Caco-2 (cell line): ENCODE data around the gene TMX3. TPM values are rescaled to one million over a fixed set of nuclear protein-coding genes. Genes with fewer than 3 reads are reported as not detected.

ENCODE experiments used
- BruUV-seq: library from RNA; stranded (reverse); fragments of 400-500 nt; replicated peaks from 2 replicates; lab custom pipeline; 2021; lab: Mats Ljungman, UMichigan
- CTCF ChIA-PET: fragments of 300-600 bp; sonication (Branson Sonifier 250); formaldehyde crosslinking; loops from one replicate; lab custom pipeline; 2022; ENCODE audit warnings: antibody characterized with exemption; lab: Charles Lee
- POLR2A ChIA-PET: fragments of 300-600 bp; sonication (Branson Sonifier 250); formaldehyde crosslinking; loops from one replicate; lab custom pipeline; 2022; ENCODE audit warnings: antibody characterized with exemption; lab: Charles Lee
- DNase-seq, 2 experiments: peaks; one replicate each; pipeline versions ENCODE4 v3.0.0 to v3.0.0-alpha.2; 2020 to 2022
- H3K27me3 ChIP-seq: replicated peaks from 2 replicates; pipeline ENCODE4 v1.6.0; 2011; ENCODE audit warnings: low read length; ENCODE audit not compliant: control insufficient read depth, insufficient read depth
- H3K36me3 ChIP-seq: 2 replicates; pipeline ENCODE4 v1.5.1; 2011; ENCODE audit warnings: low read length; ENCODE audit not compliant: control insufficient read depth, insufficient read depth
- H3K4me1 ChIP-seq: fragments of 250-450 bp; sonication (Bioruptor Pico); 2 replicates; pipeline ENCODE4 v1.5.1; 2020; ENCODE audit warnings: mild to moderate bottlenecking
- H3K4me3 ChIP-seq: 2 replicates; pipeline ENCODE4 v1.5.1; 2011; ENCODE audit warnings: low read depth, mild to moderate bottlenecking, control low read depth, low read length
- H3K9me3 ChIP-seq: fragments of 250-450 bp; sonication (Bioruptor Pico); 2 replicates; pipeline ENCODE4 v1.5.1; 2020; ENCODE audit warnings: mild to moderate bottlenecking, moderate library complexity
- H3K27ac Mint-ChIP-seq: one replicate; pipeline ENCODE4 v1.8.0; 2022; ENCODE audit warnings: mixed read lengths; ENCODE audit not compliant: unreplicated experiment
- H3K27me3 Mint-ChIP-seq: one replicate; pipeline ENCODE4 v1.8.0; 2022; ENCODE audit warnings: mixed read lengths; ENCODE audit not compliant: insufficient read depth, unreplicated experiment
- H3K36me3 Mint-ChIP-seq: one replicate; pipeline ENCODE4 v1.8.0; 2022; ENCODE audit warnings: mild to moderate bottlenecking, mixed read lengths; ENCODE audit not compliant: insufficient read depth, unreplicated experiment
- H3K4me1 Mint-ChIP-seq: one replicate; pipeline ENCODE4 v1.8.0; 2022; ENCODE audit warnings: low read depth, mixed read lengths; ENCODE audit not compliant: unreplicated experiment
- H3K4me3 Mint-ChIP-seq: one replicate; pipeline ENCODE4 v1.8.0; 2022; ENCODE audit warnings: mild to moderate bottlenecking, moderate library complexity, mixed read lengths; ENCODE audit not compliant: unreplicated experiment
- H3K9me3 Mint-ChIP-seq: one replicate; pipeline ENCODE4 v1.8.0; 2022; ENCODE audit warnings: mixed read lengths; ENCODE audit not compliant: unreplicated experiment
- intact Hi-C: fragments of 100-400 bp; cut with micrococcal nuclease; formaldehyde crosslinking; loops from one replicate; pipeline ENCODE4 v1.10.0; 2022; ENCODE audit not compliant: unreplicated experiment
- total RNA-seq: library from RNA; stranded (reverse); gene quantifications from 2 replicates; pipeline ENCODE4 v1.2.3, GENCODE V29; 2022
- TF ChIP-seq, protein P1 (sequence below), 2 experiments: fragments of 200-600 bp in 1 of 2; IDR thresholded peaks; 1 replicate in 1 of 2; 2 replicates in 1 of 2; pipeline versions ENCODE4 v1.5.1 to v1.8.0; 2011 to 2022; ENCODE audit warnings: antibody characterized with exemption in 1 of 2, control low read depth in 1 of 2, inconsistent platforms in 1 of 2, low read depth in 1 of 2, low read length in 1 of 2, mild to moderate bottlenecking in 1 of 2, moderate library complexity in 1 of 2; ENCODE audit not compliant: insufficient read depth in 1 of 2, severe bottlenecking in 1 of 2, unreplicated experiment in 1 of 2

TMX3 gene
- total RNA-seq, 1 experiment from 2014 or later, result 17.9 TPM

DNA sequence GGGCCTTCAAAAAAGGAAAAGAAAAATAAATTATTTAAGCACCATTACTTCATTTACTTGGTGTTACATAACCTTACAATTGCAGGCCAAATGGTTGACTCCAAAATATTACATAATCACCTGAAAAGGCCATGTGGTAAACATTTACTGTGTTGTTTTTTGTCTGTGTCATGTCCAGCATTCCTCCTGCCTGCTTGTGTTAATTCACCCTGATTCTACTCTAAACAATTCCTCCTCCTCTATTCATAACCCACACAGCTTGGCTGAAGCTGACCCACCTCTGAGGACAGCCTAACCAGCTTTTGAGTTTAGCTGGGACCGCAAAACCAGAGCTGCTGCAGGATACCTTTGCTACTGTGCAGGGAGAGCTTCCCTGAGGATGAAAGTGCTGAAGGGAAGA is 35.4 kb downstream of the TMX3 start:
- intact Hi-C loops, result no loop called here
- no peaks in the 10 kb centered on the region for H3K4me1 ChIP-seq
- Mint-ChIP-seq H3K27me3 (no peaks in the 10 kb centered on the region), H3K4me1 (no peaks in the 10 kb centered on the region), H3K27ac (no peak overlapping the region), H3K4me3 (no peak overlapping the region), H3K36me3 (peaks cover 9% of the 10 kb centered on the region), H3K9me3 (no peaks in the 10 kb centered on the region)
- ChIA-PET POLR2A (no interaction called here), CTCF (no interaction called here)
- no peaks in the 10 kb centered on the region for H3K27me3 ChIP-seq
- no peaks in the 10 kb centered on the region for H3K9me3 ChIP-seq
- TF ChIP-seq, protein P1, sequence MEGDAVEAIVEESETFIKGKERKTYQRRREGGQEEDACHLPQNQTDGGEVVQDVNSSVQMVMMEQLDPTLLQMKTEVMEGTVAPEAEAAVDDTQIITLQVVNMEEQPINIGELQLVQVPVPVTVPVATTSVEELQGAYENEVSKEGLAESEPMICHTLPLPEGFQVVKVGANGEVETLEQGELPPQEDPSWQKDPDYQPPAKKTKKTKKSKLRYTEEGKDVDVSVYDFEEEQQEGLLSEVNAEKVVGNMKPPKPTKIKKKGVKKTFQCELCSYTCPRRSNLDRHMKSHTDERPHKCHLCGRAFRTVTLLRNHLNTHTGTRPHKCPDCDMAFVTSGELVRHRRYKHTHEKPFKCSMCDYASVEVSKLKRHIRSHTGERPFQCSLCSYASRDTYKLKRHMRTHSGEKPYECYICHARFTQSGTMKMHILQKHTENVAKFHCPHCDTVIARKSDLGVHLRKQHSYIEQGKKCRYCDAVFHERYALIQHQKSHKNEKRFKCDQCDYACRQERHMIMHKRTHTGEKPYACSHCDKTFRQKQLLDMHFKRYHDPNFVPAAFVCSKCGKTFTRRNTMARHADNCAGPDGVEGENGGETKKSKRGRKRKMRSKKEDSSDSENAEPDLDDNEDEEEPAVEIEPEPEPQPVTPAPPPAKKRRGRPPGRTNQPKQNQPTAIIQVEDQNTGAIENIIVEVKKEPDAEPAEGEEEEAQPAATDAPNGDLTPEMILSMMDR (IDR thresholded peaks at IDR 0.05; ENCODE audit: insufficient read depth in 1 of 2, low read depth in 1 of 2, low read length in 1 of 2, severe bottlenecking in 1 of 2, unreplicated experiment in 1 of 2), result no peak
- no TSS peak for BruUV-seq
- no peak for DNase-seq
- no peak overlapping the region for H3K4me3 ChIP-seq
- H3K36me3 ChIP-seq, result no peaks in the 10 kb centered on the region

DNA sequence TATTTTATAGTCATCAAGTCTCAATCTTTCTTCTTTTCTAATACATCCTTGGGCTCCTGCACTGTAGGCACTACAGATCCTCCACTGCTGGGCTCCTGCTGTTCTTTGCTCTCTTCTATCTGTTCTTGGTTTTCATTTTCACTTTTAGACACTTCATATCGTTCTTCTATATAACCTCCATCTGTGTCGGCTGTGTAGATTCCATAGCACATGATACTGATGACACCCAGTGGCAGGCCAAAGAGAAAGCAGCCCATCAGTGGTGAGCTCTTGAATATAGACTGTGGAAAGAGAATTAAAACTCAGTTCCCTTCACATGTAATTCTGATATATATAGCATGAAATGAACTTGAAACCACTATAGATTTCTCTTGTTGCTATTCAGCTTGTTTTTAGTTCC is 38.0 kb downstream of the TMX3 start:
- Histone ChIP-seq H3K9me3 (no peaks in the 10 kb centered on the region), H3K36me3 (no peaks in the 10 kb centered on the region), H3K27me3 (no peaks in the 10 kb centered on the region), H3K4me1 (no peaks in the 10 kb centered on the region), H3K4me3 (no peak overlapping the region)
- Mint-ChIP-seq H3K4me3 (no peak overlapping the region), H3K27ac (no peak overlapping the region), H3K27me3 (no peaks in the 10 kb centered on the region), H3K9me3 (no peaks in the 10 kb centered on the region), H3K4me1 (no peaks in the 10 kb centered on the region), H3K36me3 (peaks cover 7% of the 10 kb centered on the region)
- BruUV-seq, result no TSS peak
- TF ChIP-seq, protein P1 (IDR thresholded peaks at IDR 0.05; ENCODE audit: insufficient read depth in 1 of 2, low read depth in 1 of 2, low read length in 1 of 2, severe bottlenecking in 1 of 2, unreplicated experiment in 1 of 2), result no peak
- no peak for DNase-seq
- CTCF ChIA-PET, result no interaction called here
- intact Hi-C loops, result no loop called here
- POLR2A ChIA-PET, result no interaction called here

DNA sequence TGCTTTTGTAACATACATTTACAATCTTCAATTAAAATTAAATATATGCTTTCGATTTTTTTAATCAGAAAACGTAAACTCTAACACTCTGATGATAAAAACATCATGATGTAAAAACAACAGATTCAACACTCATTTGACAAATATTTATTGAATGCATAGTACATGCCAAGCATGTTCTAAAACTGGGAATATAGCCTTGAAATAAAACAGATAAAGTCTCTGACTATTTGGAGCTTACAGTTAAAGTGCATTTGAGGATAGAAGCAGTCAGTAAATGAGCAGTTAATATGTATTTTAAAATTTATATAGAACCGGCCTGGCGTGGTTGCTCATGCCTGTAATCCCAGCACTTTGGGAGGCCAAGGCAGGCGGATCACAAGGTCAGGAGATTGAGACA is 47.8 kb downstream of the TMX3 start:
- Histone ChIP-seq H3K27me3 (no peaks in the 10 kb centered on the region), H3K36me3 (no peaks in the 10 kb centered on the region), H3K9me3 (no peaks in the 10 kb centered on the region), H3K4me3 (no peak overlapping the region), H3K4me1 (no peaks in the 10 kb centered on the region)
- Mint-ChIP-seq H3K36me3 (no peaks in the 10 kb centered on the region), H3K9me3 (no peaks in the 10 kb centered on the region), H3K4me1 (no peaks in the 10 kb centered on the region), H3K4me3 (no peak overlapping the region), H3K27me3 (no peaks in the 10 kb centered on the region), H3K27ac (no peak overlapping the region)
- CTCF ChIA-PET, result no interaction called here
- POLR2A ChIA-PET, result no interaction called here
- no peak for DNase-seq
- BruUV-seq, result no TSS peak
- TF ChIP-seq, protein P1 (IDR thresholded peaks at IDR 0.05; ENCODE audit: insufficient read depth in 1 of 2, low read depth in 1 of 2, low read length in 1 of 2, severe bottlenecking in 1 of 2, unreplicated experiment in 1 of 2), result no peak
- intact Hi-C loops, result no loop called here
